Mesenchymal stem cell (in vitro differentiated cells and primary cell): ENCODE results near the gene MOSMO.
"Not testable (repeated sequence)": the region's sequence is repeated elsewhere in the genome, so short reads cannot be mapped to it uniquely, and the experiment has no call there.

ENCODE experiments used
- DNase-seq: peaks from one replicate; pipeline ENCODE4 v3.0.0-alpha.2; 2013
- H2AFZ ChIP-seq: one replicate; pipeline ENCODE4 v1.6.1; 2013; ENCODE audit warnings: low read depth, mild to moderate bottlenecking, control low read depth, inconsistent platforms, low read length, moderate library complexity
- H2AK5ac ChIP-seq: 2 replicates; pipeline ENCODE4 v1.6.1; 2013; ENCODE audit warnings: low read length, moderate library complexity, mild to moderate bottlenecking, inconsistent platforms; ENCODE audit not compliant: severe bottlenecking
- H2BK120ac ChIP-seq: one replicate; pipeline ENCODE4 v1.6.1; 2013; ENCODE audit warnings: low read depth, mild to moderate bottlenecking, inconsistent platforms, low read length, moderate library complexity
- H2BK12ac ChIP-seq, 2 experiments: one replicate each; pipeline ENCODE4 v1.6.1; 2013; ENCODE audit warnings: inconsistent platforms in 2 of 2, low read length in 2 of 2, mild to moderate bottlenecking in 2 of 2, moderate library complexity in 2 of 2, control low read depth in 1 of 2
- H2BK15ac ChIP-seq: one replicate; pipeline ENCODE4 v1.6.1; 2013; ENCODE audit warnings: mild to moderate bottlenecking, low read depth, inconsistent platforms; ENCODE audit not compliant: poor library complexity, severe bottlenecking
- H2BK5ac ChIP-seq: 2 replicates; pipeline ENCODE4 v1.6.1; 2013; ENCODE audit warnings: low read depth, mild to moderate bottlenecking, low read length, control low read depth, inconsistent platforms; ENCODE audit not compliant: poor library complexity, severe bottlenecking
- H3K14ac ChIP-seq, 2 experiments: one replicate each; pipeline ENCODE4 v1.6.1; 2013; ENCODE audit warnings: inconsistent platforms in 2 of 2, low read length in 2 of 2, control low read depth in 1 of 2, mild to moderate bottlenecking in 1 of 2, moderate library complexity in 1 of 2
- H3K18ac ChIP-seq, 2 experiments: one replicate each; pipeline ENCODE4 v1.6.1; 2013; ENCODE audit warnings: inconsistent platforms in 2 of 2, low read length in 2 of 2, control low read depth in 1 of 2, low read depth in 1 of 2, mild to moderate bottlenecking in 1 of 2
- H3K23ac ChIP-seq, 2 experiments: one replicate each; pipeline ENCODE4 v1.6.1; 2013; ENCODE audit warnings: inconsistent platforms in 2 of 2, low read length in 2 of 2, mild to moderate bottlenecking in 2 of 2, moderate library complexity in 2 of 2, control low read depth in 1 of 2
- H3K27ac ChIP-seq: 2 replicates; pipeline ENCODE4 v1.5.1; 2013; ENCODE audit warnings: mild to moderate bottlenecking, moderate library complexity, low read length, control low read depth, inconsistent platforms; ENCODE audit not compliant: poor library complexity, severe bottlenecking
- H3K27me3 ChIP-seq, 2 experiments: 2 replicates each; pipeline versions ENCODE4 v1.6.1 to v1.7.0; 2013; ENCODE audit warnings: low read length in 2 of 2, mild to moderate bottlenecking in 2 of 2, moderate library complexity in 2 of 2, control low read depth in 1 of 2, inconsistent platforms in 1 of 2; ENCODE audit not compliant: control insufficient read depth in 1 of 2, insufficient read depth in 1 of 2
- H3K36me3 ChIP-seq, 2 experiments: 2 replicates each; pipeline versions ENCODE4 v1.6.1 to v1.7.0; 2013; ENCODE audit warnings: low read length in 2 of 2, control low read depth in 1 of 2, inconsistent platforms in 1 of 2, low read depth in 1 of 2, mild to moderate bottlenecking in 1 of 2; ENCODE audit not compliant: insufficient read depth in 2 of 2, control insufficient read depth in 1 of 2
- H3K4ac ChIP-seq, 2 experiments: one replicate each; pipeline ENCODE4 v1.6.1; 2013; ENCODE audit warnings: inconsistent platforms in 2 of 2, low read length in 2 of 2, mild to moderate bottlenecking in 2 of 2, moderate library complexity in 2 of 2, control low read depth in 1 of 2, low read depth in 1 of 2
- H3K4me1 ChIP-seq: 2 replicates; pipeline ENCODE4 v1.6.1; 2013; ENCODE audit warnings: low read depth, low read length, control low read depth; ENCODE audit not compliant: control insufficient read depth, insufficient read depth
- H3K4me2 ChIP-seq: 2 replicates; pipeline ENCODE4 v1.6.1; 2013; ENCODE audit warnings: low read length, mild to moderate bottlenecking, inconsistent platforms; ENCODE audit not compliant: poor library complexity, severe bottlenecking
- H3K4me3 ChIP-seq, 2 experiments: 2 replicates each; pipeline versions ENCODE4 v1.5.1 to v1.7.0; 2013; ENCODE audit warnings: low read length in 2 of 2, mild to moderate bottlenecking in 2 of 2, control low read depth in 1 of 2, low read depth in 1 of 2; ENCODE audit not compliant: insufficient read depth in 1 of 2
- H3K79me1 ChIP-seq: replicated peaks from 2 replicates; pipeline ENCODE4 v1.6.1; 2013; ENCODE audit warnings: mild to moderate bottlenecking, control low read depth, low read length, inconsistent platforms; ENCODE audit not compliant: poor library complexity, severe bottlenecking
- H3K9ac ChIP-seq: 2 replicates; pipeline ENCODE4 v1.7.0; 2013; ENCODE audit warnings: mild to moderate bottlenecking, low read length, moderate library complexity
- H3K9me3 ChIP-seq: 2 replicates; pipeline ENCODE4 v1.7.0; 2013; ENCODE audit warnings: mild to moderate bottlenecking, low read length; ENCODE audit not compliant: control insufficient read depth
- H4K8ac ChIP-seq: one replicate; pipeline ENCODE4 v1.6.1; 2013; ENCODE audit warnings: inconsistent platforms, mild to moderate bottlenecking, low read length, moderate library complexity
- H4K91ac ChIP-seq: one replicate; pipeline ENCODE4 v1.6.1; 2013; ENCODE audit warnings: mild to moderate bottlenecking, low read length, inconsistent platforms
- WGBS: methylation state at CpG from one replicate; pipeline ENCODE4 v1.1.7; 2013; ENCODE audit warnings: mixed read lengths; 5-methylcytosine and 5-hydroxymethylcytosine counted together

The MOSMO gene

GRCh38 chr16:22031483-22032083, 23.7 kb downstream of the MOSMO start:
- no peak overlapping the region for H3K18ac ChIP-seq
- H3K27ac ChIP-seq = no peak overlapping the region
- no peaks in the 10 kb centered on the region for H3K27me3 ChIP-seq
- DNase-seq = no peak
- 67% methylated on average over 1 of the region's 2 CpGs for WGBS
- no peak overlapping the region for H3K4ac ChIP-seq
- H3K4me3 ChIP-seq = no peak overlapping the region
- no peak overlapping the region for H2BK12ac ChIP-seq
- no peak overlapping the region for H2BK120ac ChIP-seq
- H3K79me1 ChIP-seq = peaks cover 24% of the 10 kb centered on the region
- no peak overlapping the region for H2AFZ ChIP-seq
- peaks cover 5% of the 10 kb centered on the region for H3K9me3 ChIP-seq
- peaks cover 3 to 18% of the 10 kb centered on the region in 2 experiments for H3K36me3 ChIP-seq
- no peak overlapping the region for H3K14ac ChIP-seq
- peaks cover 2% of the 10 kb centered on the region for H3K4me1 ChIP-seq
- no peak overlapping the region for H3K4me2 ChIP-seq
- H2AK5ac ChIP-seq = no peak overlapping the region
- no peak overlapping the region for H3K23ac ChIP-seq
- no peak overlapping the region for H2BK5ac ChIP-seq
- H4K8ac ChIP-seq = no peak overlapping the region
- no peak overlapping the region for H3K9ac ChIP-seq
- H4K91ac ChIP-seq = no peak overlapping the region
- no peak overlapping the region for H2BK15ac ChIP-seq

DNA sequence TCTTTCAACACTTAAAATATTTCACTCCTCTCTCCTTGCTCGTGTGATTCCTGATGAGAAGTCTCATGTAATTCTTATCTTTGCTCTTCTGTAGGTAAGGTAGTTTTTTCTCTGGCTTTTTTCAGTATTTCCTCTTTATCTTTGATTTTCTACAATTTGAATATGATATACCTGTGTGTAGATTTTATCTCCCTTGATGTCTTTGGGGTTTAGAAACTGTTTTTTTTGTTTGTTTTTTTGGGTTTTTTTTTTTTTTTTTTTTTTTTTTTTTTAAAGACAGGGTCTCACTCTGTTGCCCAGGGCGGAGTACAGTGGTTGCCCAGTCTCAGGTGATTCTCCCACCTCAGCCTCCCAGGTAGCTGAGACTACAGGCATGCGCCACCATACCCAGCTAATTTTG, 26.6 kb downstream of the MOSMO start:
- H3K27ac ChIP-seq = no peak overlapping the region
- no peak overlapping the region for H2BK120ac ChIP-seq

GRCh38 chr16:22035153-22035552, 27.2 kb downstream of the MOSMO start:
- H4K91ac ChIP-seq = no peak overlapping the region
- H2BK5ac ChIP-seq = no peak overlapping the region
- H3K18ac ChIP-seq = no peak overlapping the region
- H3K4me2 ChIP-seq = no peak overlapping the region
- H2BK12ac ChIP-seq = no peak overlapping the region
- H3K14ac ChIP-seq = no peak overlapping the region
- no peak overlapping the region for H3K9ac ChIP-seq
- H3K27me3 ChIP-seq = no peaks in the 10 kb centered on the region
- no peak overlapping the region for H3K23ac ChIP-seq
- no peak overlapping the region for H3K27ac ChIP-seq
- 100% methylated on average over 1 of the region's 2 CpGs for WGBS
- no peak overlapping the region for H2BK15ac ChIP-seq
- peaks cover 7 to 26% of the 10 kb centered on the region in 2 experiments for H3K36me3 ChIP-seq
- DNase-seq = no peak
- H4K8ac ChIP-seq = no peak overlapping the region
- no peaks in the 10 kb centered on the region for H3K4me1 ChIP-seq
- no peak overlapping the region for H2AFZ ChIP-seq
- H3K79me1 ChIP-seq = peaks cover 26% of the 10 kb centered on the region
- no peak overlapping the region for H2BK120ac ChIP-seq
- no peak overlapping the region for H3K4me3 ChIP-seq
- peaks cover 5% of the 10 kb centered on the region for H3K9me3 ChIP-seq
- H3K4ac ChIP-seq = no peak overlapping the region
- no peak overlapping the region for H2AK5ac ChIP-seq

More for the DNA sequence above, 26.6 kb downstream of the MOSMO start:
- Histone ChIP-seq H2AFZ (no peak overlapping the region), H3K27me3 (no peaks in the 10 kb centered on the region), H3K4me1 (peaks cover 2% of the 10 kb centered on the region), H3K4me2 (no peak overlapping the region), H2BK12ac (no peak overlapping the region), H3K14ac (no peak overlapping the region), H3K23ac (no peak overlapping the region), H3K9ac (no peak overlapping the region), H4K8ac (no peak overlapping the region), H3K4ac (no peak overlapping the region), H3K36me3 (peaks cover 7 to 26% of the 10 kb centered on the region in 2 experiments), H3K18ac (no peak overlapping the region), H3K4me3 (no peak overlapping the region), H2BK15ac (no peak overlapping the region), H4K91ac (no peak overlapping the region), H3K9me3 (peaks cover 5% of the 10 kb centered on the region), H2AK5ac (no peak overlapping the region), H3K79me1 (peaks cover 30% of the 10 kb centered on the region), H2BK5ac (no peak overlapping the region)
- WGBS = no CpG with 5 or more reads among the region's 3 CpGs
- no peak for DNase-seq

DNA sequence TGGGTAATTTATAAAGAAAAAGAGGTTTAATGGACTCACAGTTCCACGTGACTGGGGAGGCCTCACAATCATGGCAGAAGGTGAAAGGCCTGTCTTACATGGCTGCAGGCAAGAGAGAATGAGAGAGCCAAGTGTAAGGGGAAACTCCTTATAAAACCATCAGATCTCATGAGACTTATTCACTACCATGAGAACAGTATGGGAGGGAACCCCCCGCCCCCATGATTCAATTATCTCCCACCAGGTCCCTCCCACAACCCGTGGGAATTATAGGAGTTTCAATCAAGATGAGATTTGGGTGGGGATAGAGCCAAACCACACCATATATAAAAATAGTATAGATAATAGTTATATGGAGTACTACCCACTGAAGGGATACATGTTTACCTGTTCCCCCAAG, 36.0 kb downstream of the MOSMO start:
- not testable (repeated sequence) for H2BK120ac ChIP-seq, H3K4me3 ChIP-seq, H3K18ac ChIP-seq, DNase-seq, H3K14ac ChIP-seq, H2AFZ ChIP-seq, H3K27ac ChIP-seq, H2BK15ac ChIP-seq, H3K4me1 ChIP-seq, H4K8ac ChIP-seq, H2BK5ac ChIP-seq, H3K4me2 ChIP-seq, H3K9me3 ChIP-seq, H2BK12ac ChIP-seq, H4K91ac ChIP-seq, H3K4ac ChIP-seq, H3K9ac ChIP-seq, H3K27me3 ChIP-seq, H2AK5ac ChIP-seq, H3K23ac ChIP-seq
- WGBS = 100% methylated on average over 1 of the region's 3 CpGs
- Histone ChIP-seq H3K79me1 (peaks cover 13% of the 10 kb centered on the region), H3K36me3 (peaks cover 0 to 16% of the 10 kb centered on the region in 2 experiments)
